ENCODE data around the gene VAPB.

VAPB gene

DNA sequence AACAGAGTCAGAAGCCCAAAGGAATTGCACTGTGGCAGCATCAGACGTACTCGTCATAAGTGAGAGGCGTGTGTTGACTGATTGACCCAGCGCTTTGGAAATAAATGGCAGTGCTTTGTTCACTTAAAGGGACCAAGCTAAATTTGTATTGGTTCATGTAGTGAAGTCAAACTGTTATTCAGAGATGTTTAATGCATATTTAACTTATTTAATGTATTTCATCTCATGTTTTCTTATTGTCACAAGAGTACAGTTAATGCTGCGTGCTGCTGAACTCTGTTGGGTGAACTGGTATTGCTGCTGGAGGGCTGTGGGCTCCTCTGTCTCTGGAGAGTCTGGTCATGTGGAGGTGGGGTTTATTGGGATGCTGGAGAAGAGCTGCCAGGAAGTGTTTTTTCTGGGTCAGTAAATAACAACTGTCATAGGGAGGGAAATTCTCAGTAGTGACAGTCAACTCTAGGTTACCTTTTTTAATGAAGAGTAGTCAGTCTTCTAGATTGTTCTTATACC is 55.8 kb downstream of the VAPB start:
- Histone ChIP-seq H3K4me1 (ENCODE audit: control insufficient read depth, insufficient read depth, low read length) (peaks cover 11% of the 10 kb centered on the region), H3K36me3 (ENCODE audit: control insufficient read depth, insufficient read depth, low read length) (peaks cover 6% of the 10 kb centered on the region), H3K4me3 (ENCODE audit: low read depth, low read length) (no peak overlapping the region), H3K9me3 (ENCODE audit: control insufficient read depth, insufficient read depth, low read length) (no peaks in the 10 kb centered on the region), H3K27me3 (ENCODE audit: control insufficient read depth, insufficient read depth, low read length) (no peaks in the 10 kb centered on the region), H3K9ac (ENCODE audit: low read depth, low read length) (no peak overlapping the region)

DNA sequence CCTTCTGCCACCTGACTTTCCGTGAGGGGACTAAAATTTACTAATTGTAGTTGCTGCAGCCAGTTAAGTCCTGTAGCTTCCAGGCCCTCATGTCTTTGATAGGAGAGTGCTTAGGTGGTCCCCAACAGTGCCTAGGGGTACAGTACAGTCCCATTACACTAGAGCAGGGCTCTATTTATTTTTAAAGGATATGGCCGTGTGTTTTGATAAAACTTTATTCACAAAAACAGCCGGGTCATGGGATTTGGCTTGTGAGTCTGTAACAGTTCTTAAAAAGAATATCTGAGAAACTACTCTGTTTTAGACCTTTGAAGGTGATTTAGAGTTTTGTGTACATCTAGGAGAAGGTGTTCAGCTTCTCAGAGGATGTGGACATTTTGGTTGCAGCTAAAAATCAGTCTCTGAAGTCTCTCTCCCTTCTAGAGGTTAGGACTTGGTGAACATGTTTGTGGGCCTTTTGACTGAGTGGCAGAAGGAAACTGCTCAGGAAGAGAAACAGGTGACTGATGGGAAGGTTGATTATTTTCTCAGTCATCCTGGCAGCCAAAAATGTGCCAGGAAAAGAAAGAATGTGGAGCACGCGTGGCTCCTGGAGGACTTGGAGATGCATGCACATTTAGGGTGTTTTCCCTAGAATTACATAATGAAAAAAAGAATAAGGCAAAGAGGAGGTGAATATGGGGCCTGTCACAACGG is 57.4 kb downstream of the VAPB start:
- H3K9me3 ChIP-seq (ENCODE audit: control insufficient read depth, insufficient read depth, low read length) = no peaks in the 10 kb centered on the region
- peaks cover 13% of the 10 kb centered on the region for H3K4me1 ChIP-seq (ENCODE audit: control insufficient read depth, insufficient read depth, low read length)
- no peak overlapping the region for H3K9ac ChIP-seq (ENCODE audit: low read depth, low read length)
- H3K4me3 ChIP-seq (ENCODE audit: low read depth, low read length) = no peak overlapping the region
- no peaks in the 10 kb centered on the region for H3K27me3 ChIP-seq (ENCODE audit: control insufficient read depth, insufficient read depth, low read length)
- H3K36me3 ChIP-seq (ENCODE audit: control insufficient read depth, insufficient read depth, low read length) = peaks cover 6% of the 10 kb centered on the region

DNA sequence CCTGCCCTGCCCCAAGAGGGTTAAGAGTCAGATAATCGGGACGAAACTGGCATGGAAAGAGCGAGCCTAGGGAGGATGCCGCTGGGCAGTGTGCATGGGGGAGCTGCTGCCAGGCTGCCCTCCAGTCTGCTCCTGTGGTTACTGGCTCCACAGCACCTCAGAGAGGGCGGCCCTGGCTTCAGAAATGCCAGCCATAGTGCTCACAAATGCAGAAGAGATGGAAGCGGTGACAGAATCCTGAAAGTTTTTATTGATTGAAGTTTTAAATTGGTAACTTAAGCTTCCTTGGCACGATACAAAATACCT is 57.9 kb downstream of the VAPB start:
- Histone ChIP-seq H3K9ac (ENCODE audit: low read depth, low read length) (no peak overlapping the region), H3K9me3 (ENCODE audit: control insufficient read depth, insufficient read depth, low read length) (no peaks in the 10 kb centered on the region), H3K4me1 (ENCODE audit: control insufficient read depth, insufficient read depth, low read length) (peaks cover 9% of the 10 kb centered on the region), H3K27me3 (ENCODE audit: control insufficient read depth, insufficient read depth, low read length) (no peaks in the 10 kb centered on the region), H3K36me3 (ENCODE audit: control insufficient read depth, insufficient read depth, low read length) (peaks cover 6% of the 10 kb centered on the region), H3K4me3 (ENCODE audit: low read depth, low read length) (no peak overlapping the region)

DNA sequence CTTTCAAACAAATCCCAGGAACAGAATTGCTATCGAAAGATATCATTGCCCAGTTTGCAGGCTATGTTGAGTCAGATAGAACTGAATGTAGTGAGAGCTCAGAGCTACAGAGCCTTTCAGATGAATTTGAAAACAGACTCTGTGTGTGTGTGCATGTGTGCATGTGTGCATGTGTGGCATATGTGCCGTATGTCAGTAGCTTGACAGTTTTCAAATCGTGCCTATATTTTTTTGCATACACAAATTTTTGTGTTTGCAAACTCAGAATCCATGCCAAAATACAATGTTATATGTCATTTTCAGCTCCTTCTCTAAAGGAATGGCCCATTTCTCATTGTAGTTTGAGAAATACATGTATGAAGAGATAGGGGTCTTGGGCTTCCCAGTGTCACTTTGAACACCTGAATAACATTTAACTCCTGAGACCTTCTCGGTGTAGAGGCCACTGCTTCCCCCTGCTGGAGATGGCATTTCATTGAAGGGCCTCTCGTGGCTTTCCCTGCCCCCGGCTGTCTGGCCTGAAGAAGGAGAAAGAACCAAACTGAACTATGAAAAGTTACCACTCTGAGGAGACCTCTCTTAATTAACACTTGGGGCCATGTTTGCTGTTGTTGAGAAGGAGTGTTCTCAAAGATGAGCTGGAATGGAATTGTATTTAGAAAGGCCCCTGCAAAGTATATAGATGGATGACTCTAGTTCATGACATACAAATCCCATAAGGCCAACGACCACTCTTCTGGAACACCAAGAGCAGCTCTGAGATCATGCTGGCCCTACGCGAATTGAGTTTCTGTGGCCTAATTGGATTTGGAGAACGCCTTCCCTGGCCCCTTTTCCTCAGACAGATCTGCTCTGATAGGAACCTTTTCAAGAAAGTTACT is 58.7 kb downstream of the VAPB start:
- no peak overlapping the region for H3K4me3 ChIP-seq (ENCODE audit: low read depth, low read length)
- H3K36me3 ChIP-seq (ENCODE audit: control insufficient read depth, insufficient read depth, low read length) = peaks cover 6% of the 10 kb centered on the region
- peaks cover 14% of the 10 kb centered on the region for H3K4me1 ChIP-seq (ENCODE audit: control insufficient read depth, insufficient read depth, low read length)
- H3K9ac ChIP-seq (ENCODE audit: low read depth, low read length) = no peak overlapping the region
- no peaks in the 10 kb centered on the region for H3K27me3 ChIP-seq (ENCODE audit: control insufficient read depth, insufficient read depth, low read length)
- no peaks in the 10 kb centered on the region for H3K9me3 ChIP-seq (ENCODE audit: control insufficient read depth, insufficient read depth, low read length)

DNA sequence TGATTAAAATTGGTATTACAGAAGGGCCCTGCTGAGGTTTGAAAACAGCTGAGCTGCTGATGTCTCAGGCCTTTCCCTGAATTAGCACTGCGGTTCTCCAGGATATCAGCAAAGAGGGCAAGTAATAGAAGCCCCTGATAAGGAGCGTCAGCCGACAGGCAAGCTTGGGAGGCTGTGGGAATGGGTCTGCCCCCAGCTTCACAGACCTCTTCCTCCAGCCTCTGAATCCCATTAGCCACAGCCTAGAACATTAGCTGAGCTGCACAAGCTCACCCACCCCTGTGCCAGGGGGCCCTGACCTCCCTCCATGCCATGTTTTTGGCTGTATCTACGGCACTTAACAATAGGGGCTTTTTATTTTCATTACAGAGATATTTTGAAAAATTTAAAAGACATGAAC is 59.9 kb downstream of the VAPB start:
- Histone ChIP-seq H3K4me1 (ENCODE audit: control insufficient read depth, insufficient read depth, low read length) (peaks cover 14% of the 10 kb centered on the region), H3K9me3 (ENCODE audit: control insufficient read depth, insufficient read depth, low read length) (no peaks in the 10 kb centered on the region), H3K36me3 (ENCODE audit: control insufficient read depth, insufficient read depth, low read length) (peaks cover 2% of the 10 kb centered on the region), H3K9ac (ENCODE audit: low read depth, low read length) (no peak overlapping the region), H3K27me3 (ENCODE audit: control insufficient read depth, insufficient read depth, low read length) (no peaks in the 10 kb centered on the region), H3K4me3 (ENCODE audit: low read depth, low read length) (no peak overlapping the region)

DNA sequence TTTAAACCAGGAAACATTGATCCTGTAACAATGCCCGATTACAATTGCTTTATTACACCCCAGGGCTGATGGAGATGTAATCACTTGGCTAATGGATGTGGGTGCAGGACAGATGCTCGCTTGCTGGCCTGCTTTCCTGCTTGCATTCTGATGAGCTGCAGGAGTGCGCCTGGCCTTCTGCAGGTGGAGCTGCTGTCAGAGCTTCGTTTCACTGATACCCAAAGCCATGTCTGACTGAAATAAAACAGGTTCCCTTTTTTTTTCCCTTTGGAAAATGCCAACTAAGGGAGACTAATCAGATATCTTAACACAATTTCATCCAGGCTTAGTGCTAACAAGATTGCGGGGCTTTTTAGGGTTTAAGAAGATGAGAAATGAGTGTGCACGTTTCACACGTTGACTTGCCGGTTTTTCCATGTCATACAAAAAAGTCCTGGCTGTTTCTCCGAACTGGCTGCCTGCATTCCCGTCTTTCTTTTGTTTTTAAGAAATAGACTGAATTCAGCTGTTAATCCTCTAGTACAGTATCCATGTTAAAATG is 60.7 kb downstream of the VAPB start:
- Histone ChIP-seq H3K4me1 (ENCODE audit: control insufficient read depth, insufficient read depth, low read length) (peaks cover 14% of the 10 kb centered on the region), H3K9ac (ENCODE audit: low read depth, low read length) (no peak overlapping the region), H3K4me3 (ENCODE audit: low read depth, low read length) (no peak overlapping the region), H3K36me3 (ENCODE audit: control insufficient read depth, insufficient read depth, low read length) (no peaks in the 10 kb centered on the region), H3K27me3 (ENCODE audit: control insufficient read depth, insufficient read depth, low read length) (no peaks in the 10 kb centered on the region), H3K9me3 (ENCODE audit: control insufficient read depth, insufficient read depth, low read length) (no peaks in the 10 kb centered on the region)

DNA sequence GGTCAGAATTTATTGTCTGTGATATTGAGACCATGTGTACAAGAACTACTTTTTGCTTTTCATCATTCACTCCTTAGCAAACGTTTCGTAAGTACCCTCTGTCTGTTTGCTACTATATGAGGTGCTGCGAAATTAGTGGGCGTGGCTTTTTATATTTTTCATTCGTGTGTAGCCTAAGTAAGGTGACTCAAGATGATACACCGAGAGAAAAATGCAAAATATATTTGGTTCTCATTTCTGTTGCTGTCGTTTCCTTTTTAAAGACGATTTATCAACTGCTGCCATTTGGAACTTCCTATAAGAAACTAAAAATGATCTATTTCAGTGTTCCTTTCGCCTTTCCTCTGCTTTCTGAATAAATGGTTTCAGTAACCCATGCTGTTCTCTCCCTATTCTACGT is 61.2 kb downstream of the VAPB start:
- H3K9me3 ChIP-seq (ENCODE audit: control insufficient read depth, insufficient read depth, low read length) = no peaks in the 10 kb centered on the region
- no peaks in the 10 kb centered on the region for H3K27me3 ChIP-seq (ENCODE audit: control insufficient read depth, insufficient read depth, low read length)
- peaks cover 14% of the 10 kb centered on the region for H3K4me1 ChIP-seq (ENCODE audit: control insufficient read depth, insufficient read depth, low read length)
- H3K4me3 ChIP-seq (ENCODE audit: low read depth, low read length) = no peak overlapping the region
- H3K36me3 ChIP-seq (ENCODE audit: control insufficient read depth, insufficient read depth, low read length) = no peaks in the 10 kb centered on the region
- H3K9ac ChIP-seq (ENCODE audit: low read depth, low read length) = no peak overlapping the region

DNA sequence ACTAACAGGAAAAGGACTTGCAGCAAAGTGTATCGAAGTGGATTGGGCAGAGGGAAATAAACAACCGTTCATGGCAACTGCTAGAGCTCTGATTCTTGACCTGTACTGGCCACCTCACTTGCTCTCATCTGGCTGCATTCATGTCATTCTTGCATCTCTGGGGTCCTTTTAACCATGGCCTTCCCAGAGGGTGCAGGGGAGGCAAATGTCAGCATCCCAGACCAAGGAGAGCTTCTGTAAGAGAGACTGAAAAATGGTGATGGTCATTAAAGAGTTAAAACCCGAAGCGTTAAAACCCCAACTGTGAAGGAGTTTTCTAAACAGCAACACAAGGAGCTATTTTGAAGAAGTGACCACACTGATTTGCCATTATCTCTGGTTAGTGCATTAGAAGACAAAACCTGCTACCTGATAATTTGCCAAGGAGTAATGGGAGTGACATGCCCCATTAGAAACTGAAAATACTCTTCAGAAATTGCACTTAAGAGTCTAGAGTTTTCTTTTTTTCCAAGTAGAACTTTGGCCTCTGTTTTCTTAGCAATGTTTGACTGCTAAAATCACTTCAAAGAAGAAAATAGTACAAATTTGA is 63.7 kb downstream of the VAPB start:
- Histone ChIP-seq H3K9ac (ENCODE audit: low read depth, low read length) (no peak overlapping the region), H3K27me3 (ENCODE audit: control insufficient read depth, insufficient read depth, low read length) (no peaks in the 10 kb centered on the region), H3K9me3 (ENCODE audit: control insufficient read depth, insufficient read depth, low read length) (no peaks in the 10 kb centered on the region), H3K36me3 (ENCODE audit: control insufficient read depth, insufficient read depth, low read length) (no peaks in the 10 kb centered on the region), H3K4me3 (ENCODE audit: low read depth, low read length) (no peak overlapping the region), H3K4me1 (ENCODE audit: control insufficient read depth, insufficient read depth, low read length) (peaks cover 14% of the 10 kb centered on the region)

DNA sequence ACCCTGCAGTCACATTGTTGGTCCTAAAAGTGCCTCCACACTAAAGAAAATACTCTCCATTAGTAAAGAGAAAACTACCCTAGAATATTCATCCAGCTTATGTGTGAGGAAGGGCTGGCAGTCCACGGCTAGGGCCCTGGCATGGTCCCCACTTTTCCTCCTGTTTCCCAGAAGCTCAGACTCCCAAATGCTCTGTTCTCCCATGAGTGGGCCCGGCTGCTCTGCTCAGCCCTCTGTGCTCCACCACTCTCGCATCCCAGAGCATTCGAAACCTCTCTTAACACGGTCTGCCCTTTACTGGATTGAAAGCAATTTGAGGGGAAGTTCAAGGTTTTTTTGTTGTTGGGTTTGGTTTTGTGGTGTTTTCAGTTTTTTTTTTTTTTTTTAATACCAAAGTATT is 64.4 kb downstream of the VAPB start:
- H3K27me3 ChIP-seq (ENCODE audit: control insufficient read depth, insufficient read depth, low read length) = no peaks in the 10 kb centered on the region
- no peak overlapping the region for H3K4me3 ChIP-seq (ENCODE audit: low read depth, low read length)
- peak overlapping the region; percentile 26 for H3K9ac ChIP-seq (ENCODE audit: low read depth, low read length)
- H3K36me3 ChIP-seq (ENCODE audit: control insufficient read depth, insufficient read depth, low read length) = no peaks in the 10 kb centered on the region
- no peaks in the 10 kb centered on the region for H3K9me3 ChIP-seq (ENCODE audit: control insufficient read depth, insufficient read depth, low read length)
- H3K4me1 ChIP-seq (ENCODE audit: control insufficient read depth, insufficient read depth, low read length) = peaks cover 14% of the 10 kb centered on the region

DNA sequence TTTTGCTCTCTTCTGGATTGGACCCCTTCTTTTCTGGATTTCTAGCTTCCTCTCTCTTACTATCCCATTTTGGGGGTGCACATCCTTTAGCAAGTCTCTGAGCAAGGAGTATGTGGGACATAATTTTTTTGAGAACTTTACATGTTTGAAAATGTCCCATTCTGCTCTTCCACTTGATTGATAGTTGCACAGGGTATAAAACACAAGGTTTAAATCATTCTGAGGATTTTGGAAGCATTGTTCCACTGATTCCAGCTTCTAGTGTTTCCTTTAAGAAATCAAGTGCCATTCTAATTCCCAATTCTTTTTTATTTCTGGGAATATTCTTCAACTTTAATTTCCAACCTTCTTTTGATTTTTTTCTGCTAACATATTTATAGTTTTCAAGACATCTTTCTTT is 65.4 kb downstream of the VAPB start:
- no peaks in the 10 kb centered on the region for H3K9me3 ChIP-seq (ENCODE audit: control insufficient read depth, insufficient read depth, low read length)
- H3K9ac ChIP-seq (ENCODE audit: low read depth, low read length) = no peak overlapping the region
- peaks cover 13% of the 10 kb centered on the region for H3K4me1 ChIP-seq (ENCODE audit: control insufficient read depth, insufficient read depth, low read length)
- H3K36me3 ChIP-seq (ENCODE audit: control insufficient read depth, insufficient read depth, low read length) = no peaks in the 10 kb centered on the region
- H3K4me3 ChIP-seq (ENCODE audit: low read depth, low read length) = no peak overlapping the region
- no peaks in the 10 kb centered on the region for H3K27me3 ChIP-seq (ENCODE audit: control insufficient read depth, insufficient read depth, low read length)

DNA sequence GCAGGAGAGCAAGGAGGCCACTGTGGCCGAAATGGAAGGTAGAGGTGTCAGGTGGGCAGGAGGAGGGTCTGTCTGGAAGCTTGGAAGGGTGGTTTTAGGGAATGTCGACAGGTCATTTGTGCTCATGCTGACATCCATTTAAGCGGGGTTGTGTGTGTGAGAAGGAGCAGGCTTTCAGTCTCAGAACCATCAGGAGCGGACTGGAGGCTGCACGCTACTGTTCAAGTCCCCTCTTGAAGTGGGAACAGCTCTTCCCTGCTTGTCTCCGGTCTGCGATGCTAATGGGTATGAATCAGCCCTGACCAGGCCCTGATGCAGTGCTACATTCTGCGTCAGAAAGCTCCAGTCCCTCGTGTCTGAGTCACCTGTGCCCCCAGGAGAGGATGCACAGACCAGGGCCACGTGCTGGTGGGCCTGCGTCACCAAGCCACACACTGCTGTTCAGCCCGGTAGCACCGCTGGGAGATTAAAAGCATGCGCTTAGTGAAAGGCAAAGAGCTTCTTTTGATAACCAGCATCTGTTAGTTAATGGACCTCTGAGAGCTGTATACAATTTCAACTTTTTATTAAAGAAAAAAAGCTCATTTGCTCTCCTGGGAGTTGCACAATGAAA is 68.2 kb downstream of the VAPB start:
- H3K4me1 ChIP-seq (ENCODE audit: control insufficient read depth, insufficient read depth, low read length) = peaks cover 8% of the 10 kb centered on the region
- no peaks in the 10 kb centered on the region for H3K9me3 ChIP-seq (ENCODE audit: control insufficient read depth, insufficient read depth, low read length)
- no peak overlapping the region for H3K9ac ChIP-seq (ENCODE audit: low read depth, low read length)
- no peaks in the 10 kb centered on the region for H3K27me3 ChIP-seq (ENCODE audit: control insufficient read depth, insufficient read depth, low read length)
- no peak overlapping the region for H3K4me3 ChIP-seq (ENCODE audit: low read depth, low read length)
- no peaks in the 10 kb centered on the region for H3K36me3 ChIP-seq (ENCODE audit: control insufficient read depth, insufficient read depth, low read length)
